Kidney (tissue), 22 donors: ENCODE results near the gene PKDREJ. TPM values are rescaled to one million over a fixed set of nuclear protein-coding genes. Genes with fewer than 3 reads are reported as not detected.
"Not testable (repeated sequence)": the region's sequence is repeated elsewhere in the genome, so short reads cannot be mapped to it uniquely, and the experiment has no call there.

Source experiments
- DNase-seq, 5 donors: peaks; one replicate each; pipeline ENCODE4 v3.0.0-alpha.2; 2013 to 2020
- FAIRE-seq: peaks from 2 replicates; lab custom pipeline; 2012; peaks lifted over from hg19 to GRCh38; lab: Jason Lieb, UNC
- H3K27ac ChIP-seq, 2 donors: one replicate each; pipeline ENCODE4 v1.7.0; 2013; ENCODE audit warnings: low read depth in 2 of 2, low read length in 2 of 2, inconsistent platforms in 1 of 2
- H3K27me3 ChIP-seq: one replicate; pipeline ENCODE4 v1.7.1; 2013; ENCODE audit warnings: low read length, inconsistent platforms; ENCODE audit not compliant: control insufficient read depth, insufficient read depth
- H3K36me3 ChIP-seq, 3 donors: one replicate each; pipeline versions ENCODE4 v1.7.0 to v1.7.1; 2013; ENCODE audit warnings: low read length in 3 of 3, control low read depth in 1 of 3, inconsistent platforms in 1 of 3; ENCODE audit not compliant: insufficient read depth in 3 of 3, control insufficient read depth in 2 of 3
- H3K4me1 ChIP-seq, 3 donors: one replicate each; pipeline versions ENCODE4 v1.7.0 to v1.7.1; 2013; ENCODE audit warnings: low read length in 3 of 3, inconsistent platforms in 1 of 3, low read depth in 1 of 3; ENCODE audit not compliant: control insufficient read depth in 2 of 3, insufficient read depth in 2 of 3
- H3K4me3 ChIP-seq, 3 donors: one replicate each; pipeline versions ENCODE4 v1.7.0 to v1.8.1; 2013; ENCODE audit warnings: low read length in 3 of 3, control low read depth in 1 of 3, inconsistent platforms in 1 of 3
- H3K9ac ChIP-seq, 3 donors: one replicate each; pipeline versions ENCODE4 v1.7.0 to v1.7.1; 2013; ENCODE audit warnings: low read length in 3 of 3, control low read depth in 1 of 3, inconsistent platforms in 1 of 3
- H3K9me3 ChIP-seq, 3 donors: one replicate each; pipeline versions ENCODE4 v1.7.0 to v1.7.1; 2013; ENCODE audit warnings: low read length in 3 of 3, control low read depth in 1 of 3, inconsistent platforms in 1 of 3; ENCODE audit not compliant: control insufficient read depth in 2 of 3, insufficient read depth in 1 of 3
- intact Hi-C: fragments of 100-400 bp; cut with DNase I; formaldehyde crosslinking; loops from one replicate; pipeline ENCODE4 v1.11.1; 2022
- long read RNA-seq, 10 donors: library from polyadenylated mRNA in 1 of 10; unstranded in 1 of 10; transcript quantifications; one replicate each; pipeline ENCODE4 v2.0.0 and lab custom pipeline, GENCODE V29; 2021 to 2026
- polyA plus RNA-seq: library from polyadenylated mRNA; stranded (reverse); fragments of 350-450 nt; fragmentation: Illumina TruSeq; extraction: RNeasy Lipid Tissue Mini Kit (QIAGEN cat#74804); gene quantifications from one replicate; pipeline ENCODE4 v1.2.3, GENCODE V29; 2014; ENCODE audit warnings: low read depth, low replicate concordance; ENCODE audit not compliant: insufficient read depth
- total RNA-seq: library from RNA; stranded (reverse); fragmentation: NEBNext Ultra II Directional; extraction: Animal tissue kit (Norgen Biotek cat#: 25700); gene quantifications from one replicate; pipeline ENCODE4 v1.2.1, GENCODE V29; 2021
- TF ChIP-seq, protein P1 (sequence below): IDR thresholded peaks from 3 replicates; pipeline ENCODE4 v1.5.1; 2012; ENCODE audit warnings: mild to moderate bottlenecking, moderate library complexity, borderline replicate concordance; ENCODE audit not compliant: insufficient read depth; ENCODE audit errors: extremely low read depth
- donor health status: control.
- donor health status: control.
- donor health status: control.
- donor health status: control.
- donor health status: control.
- donor health status: DM: yes; HTN: yes; CAD: no.
- donor health status: Normal renal cell carcinoma (clear cell type).

PKDREJ gene, protein sequence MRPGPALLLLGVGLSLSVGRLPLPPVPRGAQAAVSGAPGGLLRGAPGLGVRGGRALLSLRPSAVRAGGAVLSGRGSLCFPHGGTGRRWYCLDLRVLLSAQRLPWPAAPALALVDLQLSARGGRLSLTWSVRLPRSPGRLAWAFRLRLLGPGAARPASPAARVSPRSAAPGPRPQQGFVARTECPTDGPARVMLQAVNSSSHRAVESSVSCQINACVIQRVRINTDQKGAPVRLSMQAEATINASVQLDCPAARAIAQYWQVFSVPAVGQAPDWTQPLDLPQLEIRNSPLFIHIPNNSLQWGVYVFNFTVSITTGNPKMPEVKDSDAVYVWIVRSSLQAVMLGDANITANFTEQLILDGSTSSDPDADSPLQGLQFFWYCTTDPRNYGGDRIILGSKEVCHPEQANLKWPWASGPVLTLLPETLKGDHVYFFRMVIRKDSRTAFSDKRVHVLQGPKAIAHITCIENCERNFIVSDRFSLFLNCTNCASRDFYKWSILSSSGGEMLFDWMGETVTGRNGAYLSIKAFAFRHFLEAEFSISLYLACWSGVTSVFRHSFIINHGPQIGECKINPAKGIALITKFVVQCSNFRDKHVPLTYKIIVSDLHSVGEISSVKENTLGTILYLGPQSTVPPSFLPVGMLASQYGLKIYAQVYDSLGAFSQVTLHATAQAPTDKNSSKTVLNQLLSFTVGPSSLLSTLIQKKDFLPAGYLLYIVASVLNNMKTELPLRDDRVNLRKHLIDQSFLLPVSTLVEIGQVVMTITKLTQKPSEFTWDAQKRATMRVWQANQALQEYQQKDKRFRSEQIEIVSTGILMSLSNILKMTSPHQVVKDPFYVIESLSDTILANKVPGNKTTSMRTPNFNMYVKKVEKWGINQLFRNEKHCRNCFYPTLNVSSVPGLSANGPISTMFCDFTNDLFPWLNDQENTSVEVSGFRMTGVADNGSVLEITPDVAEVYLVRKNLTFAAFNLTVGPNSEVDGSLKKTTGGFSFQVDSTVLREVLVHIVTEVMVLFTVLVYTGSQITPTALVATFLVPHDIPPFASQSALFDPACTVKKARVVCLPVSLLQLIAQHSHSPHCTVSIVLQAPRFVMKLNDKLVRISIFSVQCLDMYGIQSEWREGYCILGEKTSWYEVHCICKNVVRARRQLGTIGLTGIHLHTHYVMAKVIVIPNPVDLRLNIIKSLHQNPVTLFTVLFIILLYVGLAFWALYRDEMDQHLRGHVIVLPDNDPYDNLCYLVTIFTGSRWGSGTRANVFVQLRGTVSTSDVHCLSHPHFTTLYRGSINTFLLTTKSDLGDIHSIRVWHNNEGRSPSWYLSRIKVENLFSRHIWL (N-terminal part only)
- total RNA-seq (0.06 TPM), polyA plus RNA-seq (0.15 TPM)
- long read RNA-seq, donor 1 = 0 reads
- long read RNA-seq, donor 2 = 0 reads
- long read RNA-seq, donor 3, full-length matches to known transcripts = 1 of 1 reads
- long read RNA-seq, donor 3, partial matches to known transcripts = 0 of 1 reads
- long read RNA-seq, donor 3, other reads (novel, unspliced or antisense) = 0 of 1 reads
- long read RNA-seq, donor 4 = 0 reads
- long read RNA-seq, donor 5 = 0 reads
- long read RNA-seq, donor 6 = 0 reads
- long read RNA-seq, donor 7 = 0 reads
- long read RNA-seq, donor 8, full-length matches to known transcripts = 1 of 1 reads
- long read RNA-seq, donor 8, partial matches to known transcripts = 0 of 1 reads
- long read RNA-seq, donor 8, other reads (novel, unspliced or antisense) = 0 of 1 reads
- long read RNA-seq, donor 9 = 0 reads
- long read RNA-seq, donor 10, full-length matches to known transcripts = 2 of 2 reads
- long read RNA-seq, donor 10, partial matches to known transcripts = 0 of 2 reads
- long read RNA-seq, donor 10, other reads (novel, unspliced or antisense) = 0 of 2 reads

DNA sequence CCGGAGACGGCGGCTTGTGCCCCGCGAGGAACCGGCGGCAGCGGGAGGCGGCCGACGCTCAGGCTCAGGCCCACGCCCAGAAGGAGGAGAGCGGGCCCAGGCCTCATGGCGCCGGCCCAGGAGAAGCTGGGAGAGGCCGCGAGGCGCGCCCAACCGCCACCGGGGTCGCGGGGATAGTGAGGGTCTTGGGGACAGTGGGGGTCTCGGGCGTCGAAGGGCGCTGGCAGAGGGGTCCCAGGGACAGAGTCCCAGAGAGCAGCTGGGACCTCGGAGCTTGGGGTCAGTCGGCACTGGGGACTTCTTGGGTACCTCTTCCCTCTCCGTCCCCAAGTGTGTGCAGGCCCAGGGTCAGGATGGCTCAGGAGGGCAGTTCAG is at the start of gene PKDREJ:
Gene PKDREJ, minus strand, starts transcription at position 128 of the 375 bp plus-strand sequence. Its CDS starts 21 bp downstream, at position 107.
- no peak for DNase-seq

DNA sequence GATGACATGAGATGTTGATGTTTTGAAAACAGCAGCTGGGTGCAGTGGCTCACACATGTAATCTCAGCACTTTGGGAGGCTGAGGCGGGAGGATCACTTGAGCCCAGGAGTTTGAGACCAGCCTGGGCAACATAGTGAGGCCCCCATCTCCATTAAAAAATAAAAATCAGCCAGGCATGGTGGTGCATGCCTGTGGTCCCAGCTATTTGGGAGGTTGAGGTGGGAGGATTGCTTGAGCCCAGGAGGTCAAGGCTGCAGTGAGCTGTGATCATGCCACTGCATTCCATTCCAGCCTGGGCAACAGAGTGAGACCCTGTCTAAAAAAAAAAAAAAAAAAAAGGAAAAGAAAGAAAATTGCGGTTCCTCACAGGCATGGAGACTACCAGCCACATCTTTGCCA is 49.7 kb upstream of the PKDREJ start:
- H3K27ac ChIP-seq, H3K27me3 ChIP-seq, H3K4me3 ChIP-seq, FAIRE-seq, H3K9me3 ChIP-seq, H3K36me3 ChIP-seq, H3K9ac ChIP-seq, H3K4me1 ChIP-seq: not testable (repeated sequence)
- peak in 1 of 5 donors; percentile 15 for DNase-seq
- intact Hi-C loops = loop anchor here (5.0 kb wide), 1 partner anchor 191 kb away; no protein-coding TSS in a partner anchor

More for the DNA sequence above, at the start of gene PKDREJ:
- peak within 1 kb of the TSS in 1 of 2 donors; percentile 11 for H3K27ac ChIP-seq
- intact Hi-C loops = no loop called here
- peaks cover 0 to 6% (median 6%) of the 10 kb centered on the region in 3 donors for H3K4me1 ChIP-seq
- peaks cover 2% of the 10 kb centered on the region for H3K27me3 ChIP-seq
- H3K9me3 ChIP-seq = no peaks in the 10 kb centered on the region
- no peak within 1 kb of the TSS for H3K9ac ChIP-seq
- no peak within 1 kb of the TSS for H3K4me3 ChIP-seq
- H3K36me3 ChIP-seq = no peaks in the 10 kb centered on the region
- TF ChIP-seq, protein P1, sequence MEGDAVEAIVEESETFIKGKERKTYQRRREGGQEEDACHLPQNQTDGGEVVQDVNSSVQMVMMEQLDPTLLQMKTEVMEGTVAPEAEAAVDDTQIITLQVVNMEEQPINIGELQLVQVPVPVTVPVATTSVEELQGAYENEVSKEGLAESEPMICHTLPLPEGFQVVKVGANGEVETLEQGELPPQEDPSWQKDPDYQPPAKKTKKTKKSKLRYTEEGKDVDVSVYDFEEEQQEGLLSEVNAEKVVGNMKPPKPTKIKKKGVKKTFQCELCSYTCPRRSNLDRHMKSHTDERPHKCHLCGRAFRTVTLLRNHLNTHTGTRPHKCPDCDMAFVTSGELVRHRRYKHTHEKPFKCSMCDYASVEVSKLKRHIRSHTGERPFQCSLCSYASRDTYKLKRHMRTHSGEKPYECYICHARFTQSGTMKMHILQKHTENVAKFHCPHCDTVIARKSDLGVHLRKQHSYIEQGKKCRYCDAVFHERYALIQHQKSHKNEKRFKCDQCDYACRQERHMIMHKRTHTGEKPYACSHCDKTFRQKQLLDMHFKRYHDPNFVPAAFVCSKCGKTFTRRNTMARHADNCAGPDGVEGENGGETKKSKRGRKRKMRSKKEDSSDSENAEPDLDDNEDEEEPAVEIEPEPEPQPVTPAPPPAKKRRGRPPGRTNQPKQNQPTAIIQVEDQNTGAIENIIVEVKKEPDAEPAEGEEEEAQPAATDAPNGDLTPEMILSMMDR = no peak
- no peak for FAIRE-seq

DNA sequence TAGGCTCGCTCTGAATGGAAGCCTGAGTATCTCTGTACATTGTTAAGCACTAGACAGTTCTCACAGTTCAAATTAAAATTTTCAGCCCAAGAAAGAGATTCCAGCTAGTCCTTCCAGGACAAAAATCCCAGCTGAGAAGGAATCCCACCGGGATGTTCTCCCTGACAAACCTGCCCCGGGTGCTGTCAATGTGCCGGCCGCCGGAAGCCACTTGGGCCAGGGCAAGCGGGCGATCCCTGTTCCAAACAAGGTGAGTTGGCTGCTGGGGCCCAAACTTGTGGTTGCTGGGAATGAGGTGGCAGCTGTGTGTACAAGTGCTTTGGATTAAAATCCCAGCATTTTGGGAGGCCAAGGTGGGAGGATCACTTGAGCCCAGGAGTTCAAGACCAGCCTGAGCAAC is 48.9 kb upstream of the PKDREJ start:
- intact Hi-C loops = loop anchor here (5.0 kb wide), 1 partner anchor 190 kb away; no protein-coding TSS in a partner anchor
- H3K9ac ChIP-seq = no peak overlapping the region
- H3K4me1 ChIP-seq = no peaks in the 10 kb centered on the region
- FAIRE-seq (no peak), DNase-seq (peak in 1 of 5 donors; percentile 41)
- H3K27ac ChIP-seq = no peak overlapping the region
- no peaks in the 10 kb centered on the region for H3K27me3 ChIP-seq
- H3K9me3 ChIP-seq = no peaks in the 10 kb centered on the region
- TF ChIP-seq, protein P1 = no peak
- H3K36me3 ChIP-seq = no peaks in the 10 kb centered on the region
- H3K4me3 ChIP-seq = no peak overlapping the region
